HG03139 (cell line): ENCODE measurements around the gene C13orf46.
"Not testable (repeated sequence)": the region's sequence is repeated elsewhere in the genome, so short reads cannot be mapped to it uniquely, and the experiment has no call there.

Experiments
- ATAC-seq: cut with Tn5 transposase; IDR thresholded peaks from one replicate; pipeline ENCODE4 v1.9.1; 2021; ENCODE audit not compliant: unreplicated experiment

Gene C13orf46

DNA sequence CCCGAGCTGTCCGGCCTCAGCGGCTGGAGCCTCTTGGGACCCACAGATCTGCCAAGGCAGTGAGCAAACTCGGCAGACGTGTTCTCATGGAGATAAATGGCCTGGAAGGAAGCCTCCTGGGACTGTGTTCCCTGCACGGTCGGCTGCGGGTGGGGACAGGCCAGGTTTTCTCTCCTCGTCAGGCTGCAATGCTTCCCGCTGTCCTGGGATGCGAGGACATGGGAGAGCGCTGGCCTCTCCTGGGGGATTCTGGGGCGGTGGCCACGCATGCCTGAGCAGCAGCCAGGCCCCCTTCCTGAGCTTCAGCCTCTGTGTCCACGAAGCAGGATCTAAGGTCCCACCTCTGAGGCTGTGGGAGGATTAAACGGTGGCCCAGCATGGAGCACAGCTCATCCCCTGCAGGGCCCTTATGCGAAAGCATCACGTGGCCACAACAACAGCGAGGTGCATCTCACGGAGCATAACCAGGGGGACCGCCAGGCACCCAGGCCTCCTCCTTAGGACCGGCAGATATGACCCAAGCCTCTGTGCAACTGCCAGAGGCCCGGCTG lies 21.2 kb upstream of the C13orf46 start:
- no peak for ATAC-seq

DNA sequence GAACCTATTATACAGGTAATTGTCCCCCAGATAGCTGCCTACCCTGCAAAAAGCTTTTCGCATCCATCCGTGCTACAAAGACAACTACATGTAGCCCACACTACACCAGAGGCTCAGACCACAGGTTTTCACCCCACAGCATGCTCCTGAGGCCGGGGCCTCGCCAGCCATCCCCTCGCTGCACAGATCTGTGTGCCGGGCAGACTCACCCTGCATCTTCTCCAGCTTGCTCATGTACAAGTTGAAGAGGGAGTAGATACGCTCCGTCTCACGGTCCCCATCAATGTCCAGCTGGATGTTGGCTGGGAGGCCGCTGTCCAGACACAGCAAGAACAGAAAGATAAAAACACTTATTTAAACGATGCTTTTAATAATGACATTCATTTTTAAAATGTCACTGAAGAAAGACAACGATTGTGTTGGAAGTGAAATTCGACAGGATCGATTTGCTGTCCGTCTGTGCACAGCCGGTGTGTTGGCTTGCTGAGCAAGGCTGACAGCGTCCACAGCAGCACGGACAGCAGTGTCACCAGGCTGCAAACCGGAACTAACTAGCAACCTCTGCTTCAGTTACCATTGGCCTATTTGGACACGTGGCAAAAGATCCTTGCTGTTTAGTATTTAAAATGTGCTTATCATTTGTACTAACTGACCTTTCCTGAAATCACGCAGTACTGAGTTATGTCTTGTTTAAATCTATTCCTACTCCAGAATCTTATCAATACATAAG lies 18.6 kb upstream of the C13orf46 start:
- ATAC-seq = no peak

DNA sequence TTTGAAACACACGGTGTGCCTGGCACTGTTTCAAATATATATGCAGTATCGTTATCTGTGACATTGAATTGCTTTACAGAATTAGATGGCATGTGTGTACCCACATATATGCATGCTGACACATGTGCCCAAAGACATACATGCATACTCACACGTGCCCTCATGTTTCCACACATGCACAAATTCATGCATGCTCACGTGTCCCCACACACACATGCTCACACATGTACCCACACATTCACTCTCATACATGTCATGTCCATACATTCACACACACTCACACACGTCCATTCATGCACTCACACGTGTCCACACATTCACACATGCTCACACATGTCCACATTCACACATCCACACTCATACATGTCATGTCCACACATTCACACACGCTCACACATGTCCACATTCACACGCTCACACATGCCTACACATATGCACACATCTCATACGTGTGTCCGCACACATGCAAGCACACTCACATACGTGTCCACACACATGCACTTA lies 17.9 kb upstream of the C13orf46 start:
- no peak for ATAC-seq

DNA sequence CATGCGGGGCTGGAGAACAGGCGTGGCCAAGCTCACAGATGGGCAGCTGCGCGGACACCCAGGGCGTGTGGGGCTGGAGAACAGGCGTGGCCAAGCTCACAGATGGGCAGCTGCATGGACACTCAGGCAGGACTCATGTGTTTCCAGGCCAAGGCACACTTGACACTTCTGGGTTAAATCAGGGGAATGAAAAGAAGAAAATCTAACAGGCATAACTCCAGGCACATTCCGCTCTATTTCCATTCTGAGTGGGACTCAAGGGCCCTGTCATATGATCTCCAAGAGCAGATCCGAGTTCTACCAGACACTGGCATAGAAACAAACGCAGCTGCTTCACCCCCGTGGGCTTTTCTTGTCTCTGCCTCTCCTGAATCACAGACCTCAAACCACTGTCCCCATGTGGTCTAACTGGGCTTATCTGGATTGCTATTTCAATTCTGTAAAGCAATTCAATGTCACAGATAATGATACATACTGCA lies 17.4 kb upstream of the C13orf46 start:
- ATAC-seq = no peak

DNA sequence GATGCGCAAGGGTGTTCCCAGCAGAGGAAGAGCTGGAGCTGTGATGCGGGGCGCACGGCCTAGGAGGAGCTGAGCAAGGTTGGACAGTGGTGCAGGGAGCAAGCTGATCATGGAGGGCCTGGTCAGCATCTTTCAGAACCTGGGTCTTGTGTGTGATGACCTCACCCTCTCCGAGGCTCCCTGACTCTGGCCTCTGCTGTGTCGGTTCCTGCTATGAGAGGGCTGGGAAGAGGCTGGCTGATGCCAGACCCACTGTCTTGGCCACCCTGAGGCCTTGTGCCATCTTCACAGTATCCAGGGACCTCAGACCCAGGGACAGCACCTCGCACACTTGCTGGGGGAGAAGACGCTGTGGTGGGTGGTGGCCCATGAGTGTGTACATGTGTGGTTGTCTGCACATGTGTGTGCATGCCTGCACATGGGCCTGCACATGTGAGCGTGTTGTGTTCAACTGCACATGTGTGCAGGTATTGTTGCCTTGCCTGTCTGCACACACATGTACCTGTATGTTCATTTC lies 16.5 kb upstream of the C13orf46 start:
- no peak for ATAC-seq

DNA sequence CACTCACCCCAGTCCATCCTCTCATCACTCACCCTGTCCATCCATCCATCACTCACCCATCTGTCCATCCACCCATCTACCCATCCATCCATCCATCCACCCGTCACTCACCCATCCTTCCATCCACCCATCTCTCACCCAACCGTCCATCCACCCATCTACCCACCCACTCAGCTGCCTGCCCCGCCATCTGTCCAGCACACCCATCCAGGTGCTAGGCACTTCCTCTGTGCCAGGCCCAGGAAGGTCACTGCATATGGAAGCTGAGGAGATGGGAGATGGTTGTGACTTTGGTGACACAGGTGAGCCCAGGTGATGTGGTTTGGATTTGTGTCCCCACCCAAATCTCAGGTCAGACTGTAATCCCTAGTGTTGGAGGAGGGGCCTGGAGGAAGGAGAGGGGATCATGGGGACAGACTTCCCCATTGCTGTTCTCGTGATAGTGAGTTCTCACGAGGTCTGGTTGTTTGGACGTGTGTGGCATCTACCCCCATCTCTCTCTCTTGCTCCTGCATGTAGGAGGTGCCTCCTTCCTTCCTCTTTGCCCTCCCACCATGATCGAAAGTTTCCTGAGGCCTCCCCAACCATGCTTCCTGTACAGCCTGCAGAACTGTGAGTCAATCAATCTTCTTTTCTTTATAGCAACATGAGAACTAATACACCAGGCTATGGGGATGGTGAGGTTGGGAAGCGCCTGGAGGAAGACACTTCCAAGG lies 15.9 kb upstream of the C13orf46 start:
- no peak for ATAC-seq

DNA sequence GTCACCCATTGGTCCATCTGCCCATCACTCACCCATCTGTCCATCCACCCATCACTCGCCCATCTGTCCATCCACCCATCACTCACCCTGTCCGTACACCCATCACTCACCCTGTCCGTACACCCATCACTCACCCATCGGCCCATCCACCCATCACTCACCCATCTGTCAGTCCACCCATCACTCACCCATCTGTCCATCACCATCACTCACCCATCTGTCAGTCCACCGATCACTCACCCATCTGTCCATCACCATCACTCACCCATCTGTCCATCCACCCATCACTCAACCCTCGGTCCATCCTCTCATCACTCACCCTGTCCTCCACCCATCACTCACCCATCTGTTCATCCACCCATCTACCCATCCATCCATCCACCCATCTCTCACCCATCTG lies 15.0 kb upstream of the C13orf46 start:
- ATAC-seq = not testable (repeated sequence)

DNA sequence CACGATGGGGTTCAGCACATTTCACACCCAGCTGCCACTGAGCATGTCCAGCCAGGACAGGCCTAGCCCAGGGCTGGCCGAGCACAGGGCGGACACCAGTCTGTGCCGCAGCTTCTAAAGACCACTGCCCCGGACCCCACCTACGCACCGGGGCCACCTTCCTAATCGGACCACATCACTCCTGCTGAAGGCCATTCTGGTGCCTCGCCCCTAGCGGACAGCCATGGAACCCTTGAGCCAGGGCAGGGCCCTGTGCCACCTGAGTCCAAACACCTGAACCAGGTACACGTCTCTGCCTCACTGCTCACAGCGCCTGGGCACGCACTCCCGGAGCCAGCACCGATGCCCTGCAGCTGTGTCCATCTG lies 8.4 kb upstream of the C13orf46 start:
- no peak for ATAC-seq

DNA sequence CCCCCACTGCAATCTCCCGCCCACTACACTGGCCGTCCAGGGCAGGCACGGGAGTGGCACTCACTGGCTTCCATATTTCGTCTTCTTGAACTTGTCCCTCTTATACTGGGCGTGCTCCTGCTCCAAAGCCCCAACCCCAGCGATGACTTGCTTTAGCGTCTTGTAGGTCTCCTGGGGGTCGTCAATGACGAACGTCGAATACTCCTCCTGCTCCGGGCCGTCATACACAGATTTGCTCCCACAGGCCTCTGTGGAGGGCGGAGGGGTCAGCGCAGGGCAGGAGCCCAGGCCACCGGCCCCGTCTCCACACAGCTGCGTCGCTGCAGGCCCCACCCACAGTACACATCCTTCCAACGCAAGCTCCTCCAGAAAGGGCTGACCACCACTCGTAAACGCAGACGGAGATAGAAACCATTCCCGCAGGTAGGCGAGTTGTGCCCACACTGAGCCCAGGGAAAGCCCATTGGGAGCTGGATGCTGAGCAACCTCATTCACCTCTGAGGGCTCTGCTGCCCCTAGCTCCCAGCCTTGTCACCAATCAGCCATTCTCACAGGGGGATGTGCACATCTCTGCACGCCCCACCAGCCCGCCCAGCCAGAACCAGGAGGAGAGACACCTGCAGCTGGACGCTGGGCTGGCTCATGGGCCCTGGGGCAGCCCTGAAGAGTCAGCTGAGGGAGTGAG lies 7.9 kb upstream of the C13orf46 start:
- ATAC-seq = no peak

DNA sequence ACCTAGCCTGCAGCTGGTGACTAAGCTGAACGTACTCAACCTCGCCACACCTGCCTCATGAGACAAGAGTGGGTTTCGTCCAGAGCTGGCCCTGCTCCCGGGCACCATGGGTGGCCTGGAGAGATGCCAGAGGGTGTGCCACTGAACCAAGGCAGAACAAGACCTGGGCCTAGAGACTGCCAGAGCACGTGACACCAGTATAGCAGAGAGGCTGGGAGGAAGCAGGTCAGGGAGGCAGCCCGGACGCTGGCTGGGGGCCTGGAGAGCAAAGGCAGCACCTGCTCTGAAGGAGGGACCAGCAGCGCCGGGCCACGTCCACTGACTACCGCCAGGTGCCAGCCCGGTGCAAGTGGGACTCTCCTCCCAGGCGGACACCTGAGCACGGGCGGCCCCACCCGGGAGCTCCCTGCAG lies 7.3 kb upstream of the C13orf46 start:
- ATAC-seq = no peak

DNA sequence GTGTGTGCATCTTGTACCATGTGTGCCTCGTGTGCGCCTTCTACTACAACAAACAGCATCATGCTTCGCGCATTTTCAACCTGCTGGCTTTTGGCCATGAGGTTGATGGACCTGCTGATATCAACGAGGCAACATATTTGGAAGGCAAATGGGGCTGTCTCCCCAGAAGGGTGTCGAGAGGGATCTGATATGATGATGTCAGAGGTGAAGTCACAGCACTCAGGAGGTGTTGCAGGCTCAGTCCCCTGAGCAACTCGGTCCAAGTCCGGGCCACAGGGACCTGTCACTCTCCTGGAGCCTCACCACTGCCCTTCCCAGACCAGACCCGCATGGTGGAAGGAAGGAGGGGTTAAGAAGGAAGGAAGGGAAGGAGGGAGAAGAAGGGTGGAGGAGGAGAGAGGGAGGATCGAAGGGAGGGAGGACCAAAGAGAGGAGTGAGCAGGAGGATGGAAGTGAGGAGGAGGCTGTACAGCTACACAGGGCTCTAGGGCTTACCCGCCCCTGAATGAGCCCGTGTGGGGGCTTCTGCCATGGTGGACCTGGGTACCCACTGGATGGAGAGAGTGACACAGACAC lies 6.7 kb upstream of the C13orf46 start:
- ATAC-seq = no peak

DNA sequence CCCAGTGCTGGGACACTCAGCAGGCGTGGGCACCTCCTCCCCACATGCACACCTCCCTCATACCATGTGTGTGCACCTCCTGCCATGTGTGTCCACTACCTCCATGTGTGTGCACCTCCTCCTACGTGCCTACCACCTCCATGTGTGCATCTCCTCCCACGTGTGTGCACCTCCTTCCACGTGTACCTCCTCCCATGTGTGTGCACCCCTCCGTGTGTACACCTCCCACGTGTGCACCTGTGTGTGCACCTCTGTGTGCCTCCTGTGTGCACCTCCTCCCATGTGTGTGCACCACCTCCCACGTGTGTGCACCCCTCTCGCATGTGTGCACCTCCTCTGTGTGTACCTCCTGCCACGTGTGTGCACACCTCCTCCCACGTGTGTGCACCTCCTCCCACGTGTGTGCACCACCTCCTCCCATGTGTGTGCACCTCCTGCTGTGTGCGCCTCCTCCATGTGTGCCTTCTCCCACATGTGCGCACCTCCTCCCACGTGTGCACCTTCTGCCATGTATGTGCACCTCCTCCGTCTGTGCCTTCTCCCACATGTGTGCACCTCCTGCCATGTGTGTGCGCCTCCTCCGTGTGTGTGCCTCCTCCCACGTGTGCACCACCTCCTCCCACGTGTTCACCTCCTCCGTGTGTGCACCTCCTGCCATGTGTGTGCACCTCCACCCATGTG lies 6.1 kb upstream of the C13orf46 start:
- ATAC-seq = no peak

DNA sequence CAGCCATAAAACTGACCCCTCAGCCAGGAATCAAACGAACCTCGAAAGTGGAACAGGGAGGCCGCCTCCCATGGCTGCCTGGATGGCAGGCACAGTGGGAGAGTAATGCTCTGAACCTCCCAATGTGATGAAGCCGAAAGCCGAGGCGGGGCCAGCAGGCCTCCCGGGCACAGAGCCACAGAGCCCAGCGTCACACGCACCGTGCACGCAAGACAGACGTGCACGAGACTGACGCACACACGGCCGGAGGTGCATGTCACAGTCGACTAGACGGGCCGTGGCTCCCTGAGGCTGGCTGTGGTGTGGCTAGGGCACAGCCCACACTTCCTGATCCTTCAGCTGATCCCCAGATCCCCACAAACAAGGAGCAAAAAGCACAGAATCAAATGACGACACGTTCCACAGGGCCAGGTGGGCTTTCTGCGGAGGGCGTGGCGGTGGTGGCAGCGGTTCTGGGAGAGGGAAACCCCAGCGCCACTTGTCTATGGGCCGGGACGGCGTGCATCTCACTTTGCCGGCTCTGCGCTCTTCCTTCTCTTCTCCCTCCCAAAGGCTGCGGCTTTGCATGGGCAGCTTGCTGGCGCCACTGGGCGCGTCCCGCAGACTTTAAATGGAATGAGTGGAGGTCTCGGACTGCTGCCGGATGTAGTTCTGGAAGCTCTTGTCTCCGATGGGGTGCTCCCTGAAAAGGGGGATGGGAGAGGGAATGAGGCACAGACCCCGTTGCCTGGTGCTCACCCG lies 5.0 kb upstream of the C13orf46 start:
- ATAC-seq = no peak

DNA sequence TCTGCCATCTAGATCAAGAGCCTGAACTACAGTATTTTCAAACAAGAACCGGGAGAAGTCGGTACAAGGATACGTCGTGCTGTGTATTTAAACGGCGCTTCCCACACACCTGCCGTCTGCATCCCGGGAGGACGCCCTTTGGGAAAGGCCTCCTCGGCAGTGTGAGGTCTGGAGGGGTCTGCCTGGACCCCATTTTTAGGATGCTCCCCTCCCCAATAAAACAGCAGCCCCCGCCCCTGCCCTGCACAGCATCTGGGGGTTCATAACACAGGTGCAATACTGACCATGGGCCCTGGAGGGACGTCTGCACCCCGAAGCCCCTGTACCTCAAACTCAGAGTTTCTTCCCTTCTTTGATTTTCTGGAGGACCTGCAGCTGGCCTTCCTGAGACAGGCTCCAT lies 4.1 kb upstream of the C13orf46 start:
- no peak for ATAC-seq

DNA sequence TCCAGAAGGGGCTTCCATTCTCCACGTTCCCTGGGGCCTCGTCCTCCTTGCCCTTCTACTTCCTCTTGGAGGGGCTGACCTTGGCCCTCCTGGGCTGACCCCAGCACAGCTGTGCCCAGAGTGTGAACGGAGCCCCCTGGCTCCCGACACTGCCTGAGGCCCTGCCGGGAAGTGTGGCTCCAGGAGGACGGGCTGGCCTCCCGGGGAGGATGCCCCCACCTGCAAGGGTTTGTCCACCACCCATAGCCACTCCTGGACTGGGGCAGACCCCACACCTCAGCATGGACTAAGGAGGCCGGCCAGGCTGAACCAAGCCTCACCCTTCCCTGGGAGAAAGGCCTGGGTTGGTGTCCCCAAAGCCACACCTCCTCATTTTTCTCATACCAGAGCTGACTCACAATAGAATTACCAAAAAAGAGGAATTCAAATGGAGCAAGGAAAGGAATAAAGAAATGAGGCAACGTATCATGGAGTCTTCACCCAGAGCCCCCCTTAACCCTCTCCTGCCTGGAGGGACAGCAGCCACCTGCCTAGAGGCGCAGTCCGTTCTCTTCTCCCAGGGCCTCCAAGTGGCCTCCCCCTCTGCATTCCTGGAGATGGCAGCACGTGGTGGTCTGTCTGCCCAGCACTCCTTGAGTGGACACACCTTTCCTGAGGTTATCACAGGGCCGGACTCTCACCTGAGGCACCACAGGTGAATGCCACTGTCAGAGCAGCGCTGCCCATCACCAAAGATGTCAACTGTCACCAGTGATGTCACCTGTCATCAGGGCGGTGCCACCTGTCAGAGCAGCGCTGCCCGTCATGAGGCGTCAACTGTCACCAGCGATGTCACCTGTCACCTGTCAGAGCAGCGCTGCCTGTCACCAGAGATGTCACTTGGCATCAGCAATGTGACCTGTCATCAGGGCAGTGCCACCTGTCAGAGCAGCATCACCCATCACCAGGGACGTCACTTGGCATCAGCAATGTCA lies 3.1 kb upstream of the C13orf46 start:
- no peak for ATAC-seq

DNA sequence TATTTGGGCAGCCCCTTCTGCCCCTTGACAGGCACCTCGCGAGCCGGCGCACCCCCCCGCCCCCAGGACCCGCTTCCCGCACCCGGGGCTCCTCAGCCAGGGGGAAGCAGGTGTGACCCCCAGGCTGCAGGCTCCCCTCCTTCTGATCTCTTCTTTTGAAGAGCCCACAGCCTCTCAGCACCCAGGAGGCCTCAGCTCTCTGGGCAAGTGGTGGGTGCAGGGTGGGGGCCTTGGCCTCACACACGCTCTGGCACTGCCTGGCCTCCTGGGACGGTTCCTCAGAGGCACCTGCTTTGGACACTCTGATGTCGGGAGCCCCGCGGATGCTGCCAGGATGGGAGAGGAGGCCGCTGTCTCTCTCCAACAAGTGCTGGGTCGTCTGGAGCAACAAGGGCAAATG lies 1.5 kb upstream of the C13orf46 start:
- no peak for ATAC-seq

DNA sequence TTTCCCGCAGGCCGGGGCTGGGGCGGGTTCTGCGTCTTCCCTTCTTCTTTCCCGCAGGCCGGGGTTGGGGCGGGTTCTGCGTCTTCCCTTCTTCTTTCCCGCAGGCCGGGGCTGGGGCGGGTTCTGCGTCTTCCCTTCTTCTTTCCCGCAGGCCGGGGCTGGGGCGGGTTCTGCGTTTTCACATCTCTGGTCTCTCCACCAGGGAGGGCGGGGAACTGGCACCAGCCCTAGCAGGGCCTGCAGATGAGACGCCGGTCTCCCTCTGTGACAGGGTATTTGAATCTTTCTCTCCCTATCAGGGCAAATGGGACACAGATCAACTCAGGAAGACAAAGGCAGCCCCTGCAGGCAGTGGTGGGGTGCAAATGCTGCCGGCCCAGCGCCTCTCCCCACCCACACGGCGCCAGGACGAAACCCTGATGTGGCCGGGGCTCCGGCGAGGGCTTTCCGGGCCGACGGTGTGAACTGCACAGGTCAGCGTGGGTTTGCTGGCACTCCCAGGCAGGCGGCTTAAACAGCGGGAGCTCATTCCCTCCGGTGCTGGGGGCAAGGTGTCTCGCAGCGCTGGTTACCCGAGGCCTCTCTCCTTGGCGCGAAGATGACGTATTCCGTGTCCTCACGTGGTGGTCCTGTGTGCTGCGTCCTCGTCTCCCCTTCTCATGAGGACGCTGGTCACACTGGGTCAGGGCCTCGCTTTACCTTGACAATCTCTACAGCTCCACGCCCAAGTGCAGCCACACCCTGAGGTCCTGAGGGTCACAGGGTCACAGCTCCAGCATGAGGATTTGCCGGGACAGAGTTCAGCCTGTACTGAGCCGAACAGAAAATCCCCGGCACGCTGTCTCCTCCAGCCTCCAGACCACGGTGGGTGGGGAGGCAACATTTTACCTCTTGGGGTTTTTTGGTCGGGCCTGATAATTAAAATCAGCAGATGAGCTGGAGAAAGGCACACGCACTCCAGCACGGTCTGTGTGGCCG lies 717 bp upstream of the C13orf46 start:
- ATAC-seq = no peak
